Loucy (cell line): Measurements from ENCODE around the gene VSIG10L.

Experiments used
- CTCF ChIP-seq: fragments of 200-600 bp; sonication (generic); conservative IDR thresholded peaks from 2 replicates; pipeline ENCODE4 v1.5.1; 2014; ENCODE audit warnings: mild to moderate bottlenecking, antibody characterized with exemption, low read length
- EZH2phosphoT487 ChIP-seq: fragments of 200-600 bp; IDR thresholded peaks from 2 replicates; pipeline ENCODE4 v1.6.1; 2018; ENCODE audit warnings: antibody characterized with exemption, mild to moderate bottlenecking, moderate library complexity, borderline replicate concordance

- TF ChIP-seq CTCF = no peak
- no peak for TF ChIP-seq EZH2phosphoT487
Measured at GRCh38 chr19:51305479-51305878, 36.5 kb downstream of the VSIG10L start.
